Smooth muscle cell (in vitro differentiated cells): ENCODE data around the gene RAB21. TPM values are rescaled to one million over a fixed set of nuclear protein-coding genes. Genes with fewer than 3 reads are reported as not detected.

ENCODE experiments used
- DNase-seq: peaks from one replicate; lab custom pipeline; 2025; ENCODE audit not compliant: unreplicated experiment; lab: John Stamatoyannopoulos, UW
- H2AFZ ChIP-seq: fragments of 200-600 bp; sonication (generic); 2 replicates; pipeline ENCODE4 v1.6.0; 2016; ENCODE audit warnings: antibody characterized with exemption, low read depth, mild to moderate bottlenecking
- H3F3A ChIP-seq: fragments of 200-600 bp; sonication (generic); 2 replicates; pipeline ENCODE4 v1.6.0; 2017; ENCODE audit warnings: antibody characterized with exemption, low read depth
- H3K27ac ChIP-seq: fragments of 200-600 bp; sonication (generic); 2 replicates; pipeline ENCODE4 v1.5.1; 2016; ENCODE audit warnings: low read depth, mild to moderate bottlenecking
- H3K27me3 ChIP-seq: fragments of 200-600 bp; sonication (generic); 2 replicates; pipeline ENCODE4 v1.6.1; 2016; ENCODE audit warnings: low read depth, mild to moderate bottlenecking
- H3K36me3 ChIP-seq: fragments of 200-600 bp; sonication (generic); 2 replicates; pipeline ENCODE4 v1.5.1; 2016; ENCODE audit warnings: low read depth
- H3K4me1 ChIP-seq: fragments of 200-600 bp; sonication (generic); 2 replicates; pipeline ENCODE4 v1.5.1; 2016; ENCODE audit warnings: low read depth
- H3K4me2 ChIP-seq: fragments of 200-600 bp; sonication (generic); 2 replicates; pipeline ENCODE4 v1.6.0; 2016; ENCODE audit warnings: mild to moderate bottlenecking
- H3K4me3 ChIP-seq: fragments of 200-600 bp; sonication (generic); 2 replicates; pipeline ENCODE4 v1.5.1; 2016; ENCODE audit warnings: mild to moderate bottlenecking
- H3K79me2 ChIP-seq: fragments of 200-600 bp; sonication (generic); 2 replicates; pipeline ENCODE4 v1.6.0; 2016; ENCODE audit warnings: low read depth, mild to moderate bottlenecking
- H3K9ac ChIP-seq: fragments of 200-600 bp; sonication (generic); 2 replicates; pipeline ENCODE4 v1.6.0; 2016; ENCODE audit warnings: low read depth
- H3K9me3 ChIP-seq: fragments of 200-600 bp; sonication (generic); replicated peaks from 2 replicates; pipeline ENCODE4 v1.5.1; 2016; ENCODE audit warnings: low read depth
- H4K20me1 ChIP-seq: fragments of 200-600 bp; sonication (generic); 2 replicates; pipeline ENCODE4 v1.6.0; 2016; ENCODE audit warnings: low read depth
- WGBS: methylation state at CpG from one replicate; pipeline ENCODE4 v1.1.7; 2016; ENCODE audit warnings: low lambda C conversion rate; 5-methylcytosine and 5-hydroxymethylcytosine counted together
- polyA plus RNA-seq: library from polyadenylated mRNA; unstranded; fragments of >200 nt; fragmentation: Nextera tagmentation; extraction: Ambion mirVana; gene quantifications from 2 replicates; pipeline ENCODE4 v1.2.1, GENCODE V29; 2016
- total RNA-seq: library from RNA; depleted of rRNA; stranded (reverse); fragments of >200 nt; gene quantifications from 2 replicates; pipeline ENCODE4 v1.2.3, GENCODE V29; 2014
- TF ChIP-seq, protein P1 (sequence below): fragments of 200-600 bp; sonication (generic); IDR thresholded peaks from 2 replicates; pipeline ENCODE4 v1.5.1; 2017; ENCODE audit warnings: borderline replicate concordance, mild to moderate bottlenecking, antibody characterized with exemption; ENCODE audit not compliant: insufficient read depth, poor library complexity, severe bottlenecking

Gene RAB21
- total and polyA plus RNA-seq, 2 experiments from 2014 or later: 7.2 to 49.3 TPM

DNA sequence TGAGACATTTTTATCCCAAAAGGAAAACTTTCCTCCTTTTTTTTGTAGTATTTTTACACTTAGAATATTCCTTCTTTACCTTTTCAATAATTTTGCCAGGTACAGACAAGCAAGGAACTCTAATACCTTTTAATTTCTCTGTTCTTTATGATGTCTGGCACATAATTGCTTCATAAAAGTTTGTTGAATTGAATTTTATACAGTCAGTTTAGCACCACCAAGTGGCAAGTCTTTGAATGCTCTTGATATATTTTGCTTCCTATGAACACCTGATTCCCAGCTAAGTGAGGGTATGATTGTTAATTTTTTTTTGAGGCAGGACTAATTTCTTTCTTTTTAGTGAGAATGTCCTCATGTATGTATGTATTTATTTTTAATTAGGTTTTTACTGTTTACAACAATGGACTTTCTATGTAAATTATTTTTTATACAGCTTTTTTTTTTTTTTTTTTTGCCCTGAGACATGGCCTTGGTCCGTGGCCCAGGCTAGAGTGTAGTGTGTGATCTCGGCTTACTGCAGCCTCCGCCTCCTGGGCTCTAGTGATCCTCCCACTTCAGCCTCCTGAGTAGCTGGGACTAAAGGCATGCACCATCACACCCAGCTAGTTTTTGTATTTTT, 91.8 kb downstream of the RAB21 start:
- H3K9ac ChIP-seq: no peak overlapping the region
- no peak overlapping the region for H2AFZ ChIP-seq
- 87% methylated on average over 3 of the region's 3 CpGs for whole genome bisulfite sequencing
- no peaks in the 10 kb centered on the region for H3F3A ChIP-seq
- no peaks in the 10 kb centered on the region for H3K4me1 ChIP-seq
- TF ChIP-seq, protein P1, sequence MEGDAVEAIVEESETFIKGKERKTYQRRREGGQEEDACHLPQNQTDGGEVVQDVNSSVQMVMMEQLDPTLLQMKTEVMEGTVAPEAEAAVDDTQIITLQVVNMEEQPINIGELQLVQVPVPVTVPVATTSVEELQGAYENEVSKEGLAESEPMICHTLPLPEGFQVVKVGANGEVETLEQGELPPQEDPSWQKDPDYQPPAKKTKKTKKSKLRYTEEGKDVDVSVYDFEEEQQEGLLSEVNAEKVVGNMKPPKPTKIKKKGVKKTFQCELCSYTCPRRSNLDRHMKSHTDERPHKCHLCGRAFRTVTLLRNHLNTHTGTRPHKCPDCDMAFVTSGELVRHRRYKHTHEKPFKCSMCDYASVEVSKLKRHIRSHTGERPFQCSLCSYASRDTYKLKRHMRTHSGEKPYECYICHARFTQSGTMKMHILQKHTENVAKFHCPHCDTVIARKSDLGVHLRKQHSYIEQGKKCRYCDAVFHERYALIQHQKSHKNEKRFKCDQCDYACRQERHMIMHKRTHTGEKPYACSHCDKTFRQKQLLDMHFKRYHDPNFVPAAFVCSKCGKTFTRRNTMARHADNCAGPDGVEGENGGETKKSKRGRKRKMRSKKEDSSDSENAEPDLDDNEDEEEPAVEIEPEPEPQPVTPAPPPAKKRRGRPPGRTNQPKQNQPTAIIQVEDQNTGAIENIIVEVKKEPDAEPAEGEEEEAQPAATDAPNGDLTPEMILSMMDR: peak; percentile 45
- no peak for DNase-seq
- H3K9me3 ChIP-seq: no peaks in the 10 kb centered on the region
- H4K20me1 ChIP-seq: peaks cover 87% of the 10 kb centered on the region
- no peak overlapping the region for H3K4me2 ChIP-seq
- no peak overlapping the region for H3K4me3 ChIP-seq
- H3K27me3 ChIP-seq: no peaks in the 10 kb centered on the region
- H3K36me3 ChIP-seq: no peaks in the 10 kb centered on the region
- peaks cover 94% of the 10 kb centered on the region for H3K79me2 ChIP-seq
- H3K27ac ChIP-seq: no peak overlapping the region

DNA sequence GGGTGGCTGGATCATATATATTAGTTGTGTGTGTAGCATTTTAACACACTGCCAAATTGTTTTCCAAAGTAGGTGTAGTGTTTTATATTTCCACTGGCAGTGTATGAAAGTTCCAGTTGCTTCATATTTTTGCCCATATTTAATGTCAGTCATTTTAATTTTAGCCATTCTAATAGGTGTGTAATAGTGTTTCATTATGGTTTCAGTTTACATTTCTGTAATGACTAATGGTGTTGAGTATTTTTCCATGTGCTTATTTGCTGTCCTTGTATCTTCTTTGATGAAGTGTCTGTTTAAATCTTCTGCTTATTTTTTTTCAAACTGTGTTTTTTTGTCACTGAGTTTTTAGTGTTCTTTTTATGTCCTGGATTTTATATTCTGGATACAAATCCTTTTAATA, 93.5 kb downstream of the RAB21 start:
- Histone ChIP-seq H3K9me3 (no peaks in the 10 kb centered on the region), H2AFZ (no peak overlapping the region), H3K27me3 (no peaks in the 10 kb centered on the region), H3K4me2 (no peak overlapping the region), H3F3A (no peaks in the 10 kb centered on the region), H3K79me2 (peaks cover 94% of the 10 kb centered on the region), H4K20me1 (peaks cover 86% of the 10 kb centered on the region), H3K36me3 (no peaks in the 10 kb centered on the region), H3K27ac (no peak overlapping the region), H3K4me3 (no peak overlapping the region), H3K4me1 (no peaks in the 10 kb centered on the region), H3K9ac (no peak overlapping the region)
- TF ChIP-seq, protein P1: no peak
- no peak for DNase-seq

DNA sequence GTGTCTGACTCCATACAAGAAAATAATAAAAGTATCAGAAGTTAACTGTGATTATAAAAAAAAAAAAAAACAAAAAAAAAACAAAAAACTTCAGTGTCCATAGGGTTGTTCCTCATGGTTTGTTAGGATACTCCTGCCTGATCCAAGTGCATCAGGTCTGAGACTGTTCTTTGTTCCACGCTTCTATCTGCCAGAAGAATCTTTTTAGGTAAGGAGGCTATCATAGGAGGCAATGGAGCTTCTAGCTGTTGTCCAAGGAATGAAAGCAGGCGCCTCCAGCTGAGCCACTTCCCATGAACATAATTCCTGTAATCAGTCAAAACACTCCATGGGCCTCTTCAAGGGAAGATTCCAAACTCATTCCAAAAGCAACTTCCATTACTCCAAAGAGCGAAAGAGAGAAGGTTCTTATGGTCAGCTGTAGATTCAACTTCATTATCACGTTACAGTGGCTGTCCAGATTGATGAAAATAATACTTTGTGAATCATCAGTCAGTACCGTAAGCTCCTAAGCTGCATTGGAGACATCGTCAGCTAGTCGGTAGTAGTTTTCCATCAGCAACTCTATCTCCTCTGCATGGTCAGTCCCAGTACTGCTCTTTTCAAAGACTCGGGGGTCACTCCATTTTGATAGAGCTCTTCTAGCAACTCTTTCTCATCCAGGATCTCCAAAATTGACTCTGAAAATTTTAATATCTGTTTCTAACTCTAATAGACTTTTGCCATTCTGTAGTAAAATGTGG, 94.6 kb downstream of the RAB21 start:
- H3K4me2 ChIP-seq: no peak overlapping the region

More for the DNA sequence above, 94.6 kb downstream of the RAB21 start:
- no peak for DNase-seq
- Histone ChIP-seq H2AFZ (no peak overlapping the region), H3K27ac (no peak overlapping the region), H3K27me3 (no peaks in the 10 kb centered on the region), H4K20me1 (peaks cover 84% of the 10 kb centered on the region), H3K4me3 (no peak overlapping the region), H3K9ac (no peak overlapping the region), H3K9me3 (no peaks in the 10 kb centered on the region), H3K79me2 (peaks cover 89% of the 10 kb centered on the region), H3K36me3 (no peaks in the 10 kb centered on the region), H3F3A (no peaks in the 10 kb centered on the region), H3K4me1 (no peaks in the 10 kb centered on the region)
- 97% methylated on average over 8 of the region's 8 CpGs for WGBS
- TF ChIP-seq, protein P1: no peak

Other genes starting within 250 kb of the RAB21 start
- gene ZFC3H1, start 91.0 kb upstream of the RAB21 start, total RNA-seq: 52.9 and 60.2 TPM in 2 replicates
- 17.5 and 27.3 TPM in 2 replicates for gene ZFC3H1, start 91.0 kb upstream of the RAB21 start, polyA plus RNA-seq
- gene THAP2, start 90.6 kb upstream of the RAB21 start, total RNA-seq: 18.1 and 33.3 TPM in 2 replicates
- 7.9 and 8.8 TPM in 2 replicates for gene THAP2, start 90.6 kb upstream of the RAB21 start, polyA plus RNA-seq
- 11.8 and 19.6 TPM in 2 replicates for gene TMEM19, start 68.8 kb upstream of the RAB21 start, total RNA-seq
- 7.1 and 8.3 TPM in 2 replicates for gene TMEM19, start 68.8 kb upstream of the RAB21 start, polyA plus RNA-seq
- 28.1 and 28.6 TPM in 2 replicates for gene TBC1D15, start 84.9 kb downstream of the RAB21 start, total RNA-seq
- gene TBC1D15, start 84.9 kb downstream of the RAB21 start, polyA plus RNA-seq: 14.3 and 23.3 TPM in 2 replicates
- gene TPH2, start 184.0 kb downstream of the RAB21 start, total RNA-seq: not detected in 2 replicates
- gene TPH2, start 184.0 kb downstream of the RAB21 start, polyA plus RNA-seq: 0.15 TPM in 1 of 2 replicates, not detected in the other